ENCODE measurements around the gene NMNAT2. TPM values are rescaled to one million over a fixed set of nuclear protein-coding genes. Genes with fewer than 3 reads are reported as not detected.

The NMNAT2 gene
- polyA plus RNA-seq, 4 donors = 0.34 to 2.3 TPM; not detected in 2

DNA sequence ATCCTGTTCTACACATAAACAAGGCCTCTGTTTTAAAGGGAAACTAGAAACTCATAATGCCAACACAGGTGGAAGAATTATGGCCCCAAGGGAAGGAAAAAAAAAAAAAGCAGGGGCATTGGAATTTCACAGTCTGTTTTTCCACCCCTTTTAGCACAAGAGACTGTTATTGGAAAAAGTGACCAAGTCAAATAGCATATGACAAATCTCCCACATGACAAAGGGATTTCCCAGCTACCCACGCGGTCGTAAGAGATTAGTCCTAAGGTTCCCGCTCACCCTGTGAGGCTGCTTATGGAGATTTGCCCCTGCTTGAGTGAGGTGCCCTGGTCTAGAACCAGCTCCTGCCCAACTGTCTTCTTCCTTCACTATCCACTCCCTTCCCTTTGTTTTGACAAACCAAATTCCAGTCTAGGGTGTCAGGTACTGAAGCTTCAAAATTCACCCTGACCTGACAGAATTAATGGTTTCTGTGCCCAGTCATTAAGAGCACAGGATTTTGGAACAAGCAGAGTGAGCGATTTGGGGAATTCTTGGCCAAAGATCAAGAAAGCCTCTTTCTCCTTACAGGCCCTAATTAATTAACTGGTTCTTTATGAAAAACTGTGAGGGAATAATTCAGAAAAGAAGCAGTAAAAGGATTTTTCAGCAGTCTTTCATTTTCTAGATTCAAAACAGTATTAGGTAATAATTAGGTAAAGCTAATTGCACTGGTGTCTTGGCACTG, 107.3 kb downstream of the NMNAT2 start:
- no peak overlapping the region for H3K27ac ChIP-seq (ENCODE audit: low read depth in 1 of 3, low read length in 2 of 3)
- no peak overlapping the region for H3K4me3 ChIP-seq (ENCODE audit: low read depth in 1 of 3, low read length in 3 of 3)
- H3K36me3 ChIP-seq (ENCODE audit: control insufficient read depth in 3 of 3, insufficient read depth in 2 of 3, low read depth in 1 of 3, low read length in 3 of 3) = no peaks in the 10 kb centered on the region
- H3K27me3 ChIP-seq (ENCODE audit: control insufficient read depth in 3 of 3, insufficient read depth in 3 of 3, low read length in 3 of 3) = no peaks in the 10 kb centered on the region
- H3K4me1 ChIP-seq (ENCODE audit: control insufficient read depth in 3 of 3, insufficient read depth in 2 of 3, low read depth in 1 of 3, low read length in 2 of 3) = no peaks in the 10 kb centered on the region
- no peak for FAIRE-seq
- H3K9me3 ChIP-seq (ENCODE audit: control insufficient read depth in 2 of 2, insufficient read depth in 1 of 2, low read depth in 1 of 2, low read length in 1 of 2) = no peaks in the 10 kb centered on the region
- WGBS, 3 donors = 72 to 89% (median 74%) methylated on average over 5 of the region's 5 CpGs
- no peak for DNase-seq

DNA sequence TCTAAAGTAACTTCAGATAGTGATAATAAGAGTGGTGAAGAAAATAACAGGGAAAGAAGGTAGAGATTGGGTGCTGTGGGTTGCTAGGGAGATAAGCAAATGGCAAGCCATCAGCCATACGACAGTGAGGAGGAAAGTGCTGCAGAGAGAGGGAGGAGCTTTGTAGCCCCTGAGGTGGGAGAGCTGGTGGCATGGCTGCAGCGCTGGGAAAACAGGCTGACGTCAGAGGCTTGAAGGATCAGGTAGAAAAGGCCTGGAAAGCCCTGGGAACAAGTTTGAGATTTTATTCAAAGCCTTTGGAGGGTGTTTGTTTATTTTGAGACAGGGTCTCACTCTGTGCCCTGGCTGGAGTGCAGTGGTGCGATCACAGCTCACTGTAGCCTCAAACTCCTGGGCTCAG, 109.5 kb downstream of the NMNAT2 start:
- no peak overlapping the region for H3K4me3 ChIP-seq (ENCODE audit: low read depth in 1 of 3, low read length in 3 of 3)
- FAIRE-seq (no peak), DNase-seq (no peak)
- H3K9me3 ChIP-seq (ENCODE audit: control insufficient read depth in 2 of 2, insufficient read depth in 1 of 2, low read depth in 1 of 2, low read length in 1 of 2) = no peaks in the 10 kb centered on the region
- peaks cover 0 to 8% (median 0%) of the 10 kb centered on the region in 3 donors for H3K4me1 ChIP-seq (ENCODE audit: control insufficient read depth in 3 of 3, insufficient read depth in 2 of 3, low read depth in 1 of 3, low read length in 2 of 3)
- 87 to 94% (median 93%) methylated on average over 4 of the region's 4 CpGs for whole genome bisulfite sequencing, 3 donors
- H3K36me3 ChIP-seq (ENCODE audit: control insufficient read depth in 3 of 3, insufficient read depth in 2 of 3, low read depth in 1 of 3, low read length in 3 of 3) = no peaks in the 10 kb centered on the region
- no peak overlapping the region for H3K27ac ChIP-seq (ENCODE audit: low read depth in 1 of 3, low read length in 2 of 3)
- H3K27me3 ChIP-seq (ENCODE audit: control insufficient read depth in 3 of 3, insufficient read depth in 3 of 3, low read length in 3 of 3) = no peaks in the 10 kb centered on the region

DNA sequence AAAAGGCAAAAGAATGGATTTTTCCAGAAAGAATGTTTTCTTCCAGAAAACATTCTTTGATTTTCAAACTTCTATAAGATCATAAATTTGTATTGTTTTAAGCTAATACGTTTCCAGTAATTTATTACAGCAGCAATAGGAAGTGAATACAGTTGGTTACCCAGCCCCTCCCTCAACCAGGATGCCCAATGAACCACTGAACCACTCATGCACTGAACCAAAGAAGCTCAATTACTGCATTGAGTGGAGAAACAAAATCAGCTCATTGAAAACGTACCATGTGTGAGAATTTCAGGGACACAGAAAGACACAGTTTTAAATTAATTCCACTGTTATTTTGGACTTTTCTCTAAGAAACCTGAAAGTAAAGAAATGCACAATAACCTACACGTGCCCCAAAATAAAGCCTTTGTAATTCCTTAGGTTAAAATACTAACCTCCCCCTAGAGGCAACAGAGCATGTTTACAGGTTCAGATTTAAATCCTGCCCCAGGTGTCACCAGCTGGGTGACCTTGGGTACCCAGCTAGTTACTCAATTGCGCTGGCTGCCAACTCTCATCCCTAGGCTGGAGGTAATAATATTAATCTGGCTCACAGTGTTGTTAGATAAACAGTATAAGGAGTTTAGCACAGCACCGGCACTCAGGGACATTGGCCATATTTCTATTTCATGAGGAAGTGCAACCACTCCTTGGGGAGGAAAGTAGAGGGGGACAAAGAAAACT, 111.7 kb downstream of the NMNAT2 start:
- DNase-seq = peak in 1 of 2 donors; percentile 23
- no peak overlapping the region for H3K4me3 ChIP-seq (ENCODE audit: low read depth in 1 of 3, low read length in 3 of 3)
- H3K27me3 ChIP-seq (ENCODE audit: control insufficient read depth in 3 of 3, insufficient read depth in 3 of 3, low read length in 3 of 3) = no peaks in the 10 kb centered on the region
- H3K36me3 ChIP-seq (ENCODE audit: control insufficient read depth in 3 of 3, insufficient read depth in 2 of 3, low read depth in 1 of 3, low read length in 3 of 3) = no peaks in the 10 kb centered on the region
- no peaks in the 10 kb centered on the region for H3K9me3 ChIP-seq (ENCODE audit: control insufficient read depth in 2 of 2, insufficient read depth in 1 of 2, low read depth in 1 of 2, low read length in 1 of 2)
- H3K27ac ChIP-seq (ENCODE audit: low read depth in 1 of 3, low read length in 2 of 3) = no peak overlapping the region
- whole genome bisulfite sequencing, 3 donors = 25 to 47% (median 35%) methylated on average over 5 of the region's 5 CpGs
- FAIRE-seq = no peak
- H3K4me1 ChIP-seq (ENCODE audit: control insufficient read depth in 3 of 3, insufficient read depth in 2 of 3, low read depth in 1 of 3, low read length in 2 of 3) = peaks cover 0 to 8% (median 0%) of the 10 kb centered on the region in 3 donors

DNA sequence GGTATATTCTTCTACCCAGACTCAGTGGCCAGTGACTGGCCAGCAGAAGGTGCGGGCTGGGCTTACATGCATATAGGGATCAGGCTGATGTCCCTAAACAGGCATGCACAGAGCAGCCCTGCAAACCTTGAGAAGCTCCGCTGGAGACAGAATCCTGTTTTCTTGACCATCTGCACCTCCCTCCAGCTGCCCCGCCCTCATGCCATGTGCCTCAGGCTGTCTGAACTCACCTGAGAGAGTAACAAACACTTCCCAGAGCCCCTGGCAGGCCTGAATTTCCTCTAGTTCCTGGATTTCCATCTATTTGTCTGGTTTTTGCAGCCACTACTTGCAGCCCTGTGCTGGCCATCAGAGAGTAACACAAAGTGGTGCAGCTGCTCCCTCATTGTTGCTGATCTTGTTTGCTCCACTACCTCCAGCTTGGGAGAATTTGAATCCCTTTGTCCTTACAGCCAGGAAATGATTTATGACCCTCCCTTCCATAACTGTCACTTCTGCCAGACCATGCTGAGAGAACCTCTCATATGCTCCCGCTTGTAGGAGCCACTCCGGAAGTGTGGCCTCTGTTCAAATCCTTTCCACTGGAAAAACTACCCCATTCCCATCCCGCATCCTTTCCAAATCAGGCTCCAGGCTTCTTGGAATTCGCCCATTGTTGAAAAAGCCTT, 113.6 kb downstream of the NMNAT2 start:
- Histone ChIP-seq H3K27ac (ENCODE audit: low read depth in 1 of 3, low read length in 2 of 3) (no peak overlapping the region), H3K36me3 (ENCODE audit: control insufficient read depth in 3 of 3, insufficient read depth in 2 of 3, low read depth in 1 of 3, low read length in 3 of 3) (no peaks in the 10 kb centered on the region), H3K4me1 (ENCODE audit: control insufficient read depth in 3 of 3, insufficient read depth in 2 of 3, low read depth in 1 of 3, low read length in 2 of 3) (peaks cover 0 to 8% (median 0%) of the 10 kb centered on the region in 3 donors), H3K4me3 (ENCODE audit: low read depth in 1 of 3, low read length in 3 of 3) (no peak overlapping the region), H3K27me3 (ENCODE audit: control insufficient read depth in 3 of 3, insufficient read depth in 3 of 3, low read length in 3 of 3) (no peaks in the 10 kb centered on the region), H3K9me3 (ENCODE audit: control insufficient read depth in 2 of 2, insufficient read depth in 1 of 2, low read depth in 1 of 2, low read length in 1 of 2) (no peaks in the 10 kb centered on the region)
- WGBS, 3 donors = 76 to 82% (median 77%) methylated on average over 7 of the region's 7 CpGs
- DNase-seq = no peak
- FAIRE-seq = no peak

DNA sequence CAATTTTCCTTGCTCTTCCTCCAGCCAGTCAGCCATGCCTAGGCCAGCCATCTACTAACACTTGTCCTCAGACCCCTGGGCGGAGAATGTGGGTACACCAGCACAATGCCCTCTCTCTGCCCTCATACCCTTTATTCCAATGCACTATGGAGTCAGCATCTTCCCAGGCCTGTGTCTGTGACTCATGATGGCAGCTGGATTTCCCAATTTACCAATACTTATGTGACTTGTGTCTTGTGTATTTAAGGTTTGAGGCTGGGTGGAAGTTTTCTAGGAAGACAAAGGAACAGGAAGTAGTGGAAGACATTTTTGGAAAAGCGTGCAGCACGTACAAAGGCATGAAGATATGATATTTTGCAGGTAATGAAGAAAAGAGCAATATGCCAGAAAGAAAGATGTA, 114.3 kb downstream of the NMNAT2 start:
- no peak for DNase-seq
- H3K4me3 ChIP-seq (ENCODE audit: low read depth in 1 of 3, low read length in 3 of 3) = no peak overlapping the region
- FAIRE-seq = no peak
- H3K4me1 ChIP-seq (ENCODE audit: control insufficient read depth in 3 of 3, insufficient read depth in 2 of 3, low read depth in 1 of 3, low read length in 2 of 3) = peaks cover 0 to 8% (median 0%) of the 10 kb centered on the region in 3 donors
- WGBS, 3 donors = 87 to 93% (median 89%) methylated on average over 3 of the region's 3 CpGs
- H3K27ac ChIP-seq (ENCODE audit: low read depth in 1 of 3, low read length in 2 of 3) = no peak overlapping the region
- H3K27me3 ChIP-seq (ENCODE audit: control insufficient read depth in 3 of 3, insufficient read depth in 3 of 3, low read length in 3 of 3) = no peaks in the 10 kb centered on the region
- no peaks in the 10 kb centered on the region for H3K36me3 ChIP-seq (ENCODE audit: control insufficient read depth in 3 of 3, insufficient read depth in 2 of 3, low read depth in 1 of 3, low read length in 3 of 3)
- no peaks in the 10 kb centered on the region for H3K9me3 ChIP-seq (ENCODE audit: control insufficient read depth in 2 of 2, insufficient read depth in 1 of 2, low read depth in 1 of 2, low read length in 1 of 2)

DNA sequence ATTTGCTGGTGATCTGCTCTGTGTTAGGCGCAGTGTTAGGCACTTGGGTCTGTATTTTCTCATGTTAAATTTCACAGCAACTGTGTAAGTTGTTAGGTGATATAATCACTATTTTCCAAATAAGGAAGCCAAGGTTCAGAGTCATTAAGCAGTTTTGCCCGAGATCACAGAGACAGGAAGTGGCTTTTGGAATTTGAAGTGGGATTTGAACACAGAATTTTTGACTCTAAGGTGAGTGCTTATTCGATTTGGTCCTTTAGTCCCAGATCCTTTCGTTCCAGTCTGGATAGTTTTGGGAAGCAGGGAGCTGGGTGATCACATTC, 114.9 kb downstream of the NMNAT2 start:
- H3K4me3 ChIP-seq (ENCODE audit: low read depth in 1 of 3, low read length in 3 of 3) = no peak overlapping the region
- H3K27me3 ChIP-seq (ENCODE audit: control insufficient read depth in 3 of 3, insufficient read depth in 3 of 3, low read length in 3 of 3) = no peaks in the 10 kb centered on the region
- 48 to 65% (median 57%) methylated on average over 4 of the region's 4 CpGs for WGBS, 3 donors
- DNase-seq = no peak
- H3K27ac ChIP-seq (ENCODE audit: low read depth in 1 of 3, low read length in 2 of 3) = no peak overlapping the region
- H3K4me1 ChIP-seq (ENCODE audit: control insufficient read depth in 3 of 3, insufficient read depth in 2 of 3, low read depth in 1 of 3, low read length in 2 of 3) = peaks cover 0 to 8% (median 0%) of the 10 kb centered on the region in 3 donors
- no peaks in the 10 kb centered on the region for H3K36me3 ChIP-seq (ENCODE audit: control insufficient read depth in 3 of 3, insufficient read depth in 2 of 3, low read depth in 1 of 3, low read length in 3 of 3)
- no peak for FAIRE-seq
- no peaks in the 10 kb centered on the region for H3K9me3 ChIP-seq (ENCODE audit: control insufficient read depth in 2 of 2, insufficient read depth in 1 of 2, low read depth in 1 of 2, low read length in 1 of 2)

DNA sequence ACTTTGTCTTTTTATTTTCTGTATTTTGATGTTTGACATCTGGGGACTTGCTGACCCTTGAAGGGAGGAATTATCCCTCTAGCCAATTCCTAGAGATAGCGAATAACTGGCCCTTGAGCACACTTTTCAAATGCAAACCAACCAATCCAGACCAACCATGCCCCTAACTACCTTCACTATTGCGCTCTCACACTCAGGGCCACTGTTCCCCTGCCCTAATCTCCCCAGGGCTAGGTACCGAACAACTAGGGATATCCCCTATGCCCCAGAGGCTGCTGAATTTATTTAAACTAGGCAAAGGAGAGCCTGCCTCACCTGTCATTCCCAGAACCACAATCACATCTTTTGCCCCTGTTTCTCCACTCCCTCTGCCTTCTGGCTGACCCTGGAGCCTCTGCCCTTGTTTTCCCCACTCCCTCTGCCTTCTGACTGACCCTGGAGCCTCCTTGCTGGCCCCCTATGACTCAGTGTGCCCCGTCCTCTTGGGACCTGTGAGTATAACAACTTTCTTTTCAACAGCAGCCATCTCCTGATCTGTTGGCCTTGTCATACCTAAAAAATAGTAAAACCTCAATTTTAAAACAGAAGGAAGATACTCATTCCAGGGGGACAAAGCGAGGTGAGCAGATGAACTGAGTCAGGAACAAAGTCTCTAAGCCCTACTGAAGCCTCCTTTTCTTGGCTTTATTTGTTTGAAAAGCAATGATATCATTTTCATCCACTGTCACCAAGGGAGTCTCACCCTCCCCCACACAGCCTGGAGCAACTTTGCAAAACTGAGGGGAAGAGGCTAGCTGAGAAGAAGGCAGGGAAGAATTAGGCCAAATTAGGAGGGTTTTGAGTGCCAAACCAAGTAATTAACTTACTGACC, 115.5 kb downstream of the NMNAT2 start:
- FAIRE-seq (no peak), DNase-seq (no peak)
- whole genome bisulfite sequencing, 3 donors = 84 to 87% (median 86%) methylated on average over 5 of the region's 5 CpGs
- Histone ChIP-seq H3K27ac (ENCODE audit: low read depth in 1 of 3, low read length in 2 of 3) (no peak overlapping the region), H3K36me3 (ENCODE audit: control insufficient read depth in 3 of 3, insufficient read depth in 2 of 3, low read depth in 1 of 3, low read length in 3 of 3) (no peaks in the 10 kb centered on the region), H3K9me3 (ENCODE audit: control insufficient read depth in 2 of 2, insufficient read depth in 1 of 2, low read depth in 1 of 2, low read length in 1 of 2) (no peaks in the 10 kb centered on the region), H3K27me3 (ENCODE audit: control insufficient read depth in 3 of 3, insufficient read depth in 3 of 3, low read length in 3 of 3) (no peaks in the 10 kb centered on the region), H3K4me1 (ENCODE audit: control insufficient read depth in 3 of 3, insufficient read depth in 2 of 3, low read depth in 1 of 3, low read length in 2 of 3) (peaks cover 0 to 8% (median 0%) of the 10 kb centered on the region in 3 donors), H3K4me3 (ENCODE audit: low read depth in 1 of 3, low read length in 3 of 3) (no peak overlapping the region)

DNA sequence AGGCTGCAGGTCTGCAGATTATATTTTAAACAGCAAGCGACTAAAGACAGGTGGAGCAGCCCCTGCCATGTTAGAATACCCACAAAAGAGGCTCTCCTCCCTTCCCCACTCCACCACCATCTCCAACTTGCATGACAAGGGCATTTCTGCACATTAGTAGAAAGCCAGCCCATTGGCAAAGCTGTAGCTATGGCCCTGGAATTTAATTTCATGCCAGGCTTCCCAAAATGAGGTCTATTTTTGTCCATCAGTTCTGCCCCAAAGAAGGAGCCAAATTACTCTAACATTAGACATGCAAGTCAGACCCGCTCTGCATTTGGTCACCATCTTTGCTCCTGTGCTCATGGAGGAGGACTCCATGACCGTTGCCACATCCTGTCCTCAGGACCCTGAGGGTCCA, 116.9 kb downstream of the NMNAT2 start:
- Histone ChIP-seq H3K4me3 (ENCODE audit: low read depth in 1 of 3, low read length in 3 of 3) (no peak overlapping the region), H3K27me3 (ENCODE audit: control insufficient read depth in 3 of 3, insufficient read depth in 3 of 3, low read length in 3 of 3) (no peaks in the 10 kb centered on the region), H3K36me3 (ENCODE audit: control insufficient read depth in 3 of 3, insufficient read depth in 2 of 3, low read depth in 1 of 3, low read length in 3 of 3) (no peaks in the 10 kb centered on the region), H3K4me1 (ENCODE audit: control insufficient read depth in 3 of 3, insufficient read depth in 2 of 3, low read depth in 1 of 3, low read length in 2 of 3) (peaks cover 0 to 8% (median 0%) of the 10 kb centered on the region in 3 donors), H3K27ac (ENCODE audit: low read depth in 1 of 3, low read length in 2 of 3) (no peak overlapping the region), H3K9me3 (ENCODE audit: control insufficient read depth in 2 of 2, insufficient read depth in 1 of 2, low read depth in 1 of 2, low read length in 1 of 2) (no peaks in the 10 kb centered on the region)
- FAIRE-seq (no peak), DNase-seq (no peak)
- WGBS, 3 donors = 37 to 69% (median 57%) methylated on average over 3 of the region's 3 CpGs
